ENCODE results near the gene HJURP.

- TF ChIP-seq, protein P1, sequence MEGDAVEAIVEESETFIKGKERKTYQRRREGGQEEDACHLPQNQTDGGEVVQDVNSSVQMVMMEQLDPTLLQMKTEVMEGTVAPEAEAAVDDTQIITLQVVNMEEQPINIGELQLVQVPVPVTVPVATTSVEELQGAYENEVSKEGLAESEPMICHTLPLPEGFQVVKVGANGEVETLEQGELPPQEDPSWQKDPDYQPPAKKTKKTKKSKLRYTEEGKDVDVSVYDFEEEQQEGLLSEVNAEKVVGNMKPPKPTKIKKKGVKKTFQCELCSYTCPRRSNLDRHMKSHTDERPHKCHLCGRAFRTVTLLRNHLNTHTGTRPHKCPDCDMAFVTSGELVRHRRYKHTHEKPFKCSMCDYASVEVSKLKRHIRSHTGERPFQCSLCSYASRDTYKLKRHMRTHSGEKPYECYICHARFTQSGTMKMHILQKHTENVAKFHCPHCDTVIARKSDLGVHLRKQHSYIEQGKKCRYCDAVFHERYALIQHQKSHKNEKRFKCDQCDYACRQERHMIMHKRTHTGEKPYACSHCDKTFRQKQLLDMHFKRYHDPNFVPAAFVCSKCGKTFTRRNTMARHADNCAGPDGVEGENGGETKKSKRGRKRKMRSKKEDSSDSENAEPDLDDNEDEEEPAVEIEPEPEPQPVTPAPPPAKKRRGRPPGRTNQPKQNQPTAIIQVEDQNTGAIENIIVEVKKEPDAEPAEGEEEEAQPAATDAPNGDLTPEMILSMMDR (IDR thresholded peaks at IDR 0.05), result no peak
- TF ChIP-seq EZH2 (IDR thresholded peaks at IDR 0.05) (no peak), EZH2phosphoT487 (IDR thresholded peaks at IDR 0.05) (no peak)
Measured at GRCh38 chr2:233793465-233794127, 60.7 kb downstream of the HJURP start.

Measured in neural progenitor cell (in vitro differentiated cells).